Measurements from ENCODE around the gene RHEB. TPM values are rescaled to one million over a fixed set of nuclear protein-coding genes. Genes with fewer than 3 reads are reported as not detected.

The RHEB gene
- total and polyA plus RNA-seq, 2 donors (not counting 1 experiment from before 2014, with no cell fraction given) = 9.3 to 40.3 TPM

DNA sequence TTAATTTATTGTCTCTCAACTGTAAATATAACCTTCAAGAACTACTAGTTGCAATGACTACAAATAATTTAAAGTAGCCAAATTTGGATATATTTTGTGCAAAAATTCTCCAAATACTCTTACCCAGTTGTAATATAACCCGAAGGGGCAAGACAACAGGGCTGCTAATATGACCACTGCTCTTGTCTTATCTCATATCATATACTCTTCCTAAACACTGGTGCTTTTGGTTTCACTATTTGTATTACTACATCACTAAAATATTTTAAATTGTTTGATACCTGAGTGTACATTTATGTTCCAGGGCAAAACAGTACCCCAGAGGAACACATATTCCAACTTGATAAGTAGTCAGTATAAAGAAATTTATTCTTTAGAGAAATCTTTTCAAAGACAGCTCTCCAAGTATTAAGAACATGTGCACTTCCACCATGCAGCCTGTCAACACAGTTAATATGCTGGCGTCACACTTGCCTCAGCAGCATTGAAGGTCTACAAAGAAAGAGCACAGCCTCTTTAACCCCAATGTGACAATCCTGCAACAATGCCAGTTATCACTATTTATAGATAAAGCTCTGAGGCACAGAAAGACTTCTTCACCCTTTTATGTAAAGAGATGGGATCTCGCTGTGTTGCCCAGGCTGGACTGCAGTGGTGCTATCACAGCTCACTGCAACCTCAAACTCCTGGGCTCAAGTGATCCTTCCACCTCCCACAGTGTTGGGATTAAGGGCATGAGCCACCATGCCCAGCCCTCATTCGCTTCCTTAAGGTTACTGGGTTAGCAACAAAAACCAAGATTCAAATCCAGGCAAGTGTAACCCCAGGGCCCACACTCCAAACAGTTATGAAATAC, 37.8 kb downstream of the RHEB start:
- Histone ChIP-seq H3K4me2 (replicated peaks; ENCODE audit: low read depth, low read length, poor library complexity, severe bottlenecking) (no peak overlapping the region), H3K36me3 (replicated peaks in 1 of 2; ENCODE audit: control extremely low read depth in 1 of 2, control insufficient read depth in 1 of 2, extremely low read depth in 1 of 2, insufficient read depth in 2 of 2, low read length in 1 of 2) (peaks cover 3 to 59% of the 10 kb centered on the region in 2 experiments), H3K27me3 (replicated peaks in 1 of 4; ENCODE audit: control extremely low read depth in 1 of 4, control insufficient read depth in 3 of 4, insufficient read depth in 4 of 4, low read length in 3 of 4) (no peaks in the 10 kb centered on the region), H3K4me3 (ENCODE audit: control extremely low read depth in 1 of 5, extremely low read depth in 1 of 5, insufficient read depth in 1 of 5, low read depth in 2 of 5, low read length in 4 of 5) (no peak overlapping the region), H3K9ac (ENCODE audit: low read length) (no peak overlapping the region), H2AFZ (ENCODE audit: insufficient read depth, low read depth, low read length, poor library complexity, severe bottlenecking) (no peak overlapping the region), H3K4me1 (ENCODE audit: control insufficient read depth in 2 of 2, insufficient read depth in 2 of 2, low read length in 2 of 2) (peaks cover 12 to 13% of the 10 kb centered on the region in 2 donors), H3K27ac (ENCODE audit: low read length in 2 of 2) (no peak overlapping the region), H3K79me2 (ENCODE audit: control insufficient read depth, insufficient read depth, low read length) (peaks cover 50% of the 10 kb centered on the region), H4K20me1 (ENCODE audit: control insufficient read depth, insufficient read depth, low read length, poor library complexity, severe bottlenecking) (peaks cover 39% of the 10 kb centered on the region), H3K9me3 (ENCODE audit: control extremely low read depth in 1 of 3, control insufficient read depth in 2 of 3, insufficient read depth in 1 of 3, low read length in 2 of 3) (no peaks in the 10 kb centered on the region)
- Mint-ChIP-seq H3K27me3 (no peaks in the 10 kb centered on the region), H3K4me3 (no peak overlapping the region), H3K4me1 (peaks cover 16% of the 10 kb centered on the region), H3K9me3 (ENCODE audit: insufficient read depth) (no peaks in the 10 kb centered on the region), H3K27ac (no peak overlapping the region)
- WGBS (ENCODE audit: insufficient coverage) = 96% methylated on average over 3 of the region's 4 CpGs
- TF ChIP-seq, protein P1, sequence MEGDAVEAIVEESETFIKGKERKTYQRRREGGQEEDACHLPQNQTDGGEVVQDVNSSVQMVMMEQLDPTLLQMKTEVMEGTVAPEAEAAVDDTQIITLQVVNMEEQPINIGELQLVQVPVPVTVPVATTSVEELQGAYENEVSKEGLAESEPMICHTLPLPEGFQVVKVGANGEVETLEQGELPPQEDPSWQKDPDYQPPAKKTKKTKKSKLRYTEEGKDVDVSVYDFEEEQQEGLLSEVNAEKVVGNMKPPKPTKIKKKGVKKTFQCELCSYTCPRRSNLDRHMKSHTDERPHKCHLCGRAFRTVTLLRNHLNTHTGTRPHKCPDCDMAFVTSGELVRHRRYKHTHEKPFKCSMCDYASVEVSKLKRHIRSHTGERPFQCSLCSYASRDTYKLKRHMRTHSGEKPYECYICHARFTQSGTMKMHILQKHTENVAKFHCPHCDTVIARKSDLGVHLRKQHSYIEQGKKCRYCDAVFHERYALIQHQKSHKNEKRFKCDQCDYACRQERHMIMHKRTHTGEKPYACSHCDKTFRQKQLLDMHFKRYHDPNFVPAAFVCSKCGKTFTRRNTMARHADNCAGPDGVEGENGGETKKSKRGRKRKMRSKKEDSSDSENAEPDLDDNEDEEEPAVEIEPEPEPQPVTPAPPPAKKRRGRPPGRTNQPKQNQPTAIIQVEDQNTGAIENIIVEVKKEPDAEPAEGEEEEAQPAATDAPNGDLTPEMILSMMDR (IDR thresholded peaks at IDR 0.05) = no peak
- no peak for TF ChIP-seq EZH2 (IDR thresholded peaks at IDR 0.05; ENCODE audit: borderline replicate concordance, insufficient read depth, low read depth, low read length, poor library complexity, severe bottlenecking)
- CTCF ChIA-PET = no interaction called here
- DNase-seq = no peak
- POLR2A ChIA-PET = no interaction called here
- no peak for ATAC-seq (ENCODE audit: low read depth)
- intact Hi-C loops (cut with micrococcal nuclease) = no loop called here

GRCh38 chr7:151477867-151478266, 41.8 kb downstream of the RHEB start:
- H3K4me1 Mint-ChIP-seq = peaks cover 12% of the 10 kb centered on the region
- no peaks in the 10 kb centered on the region for H3K27me3 ChIP-seq (replicated peaks in 1 of 4; ENCODE audit: control extremely low read depth in 1 of 4, control insufficient read depth in 3 of 4, insufficient read depth in 4 of 4, low read length in 3 of 4)
- H3K36me3 ChIP-seq (replicated peaks in 1 of 2; ENCODE audit: control extremely low read depth in 1 of 2, control insufficient read depth in 1 of 2, extremely low read depth in 1 of 2, insufficient read depth in 2 of 2, low read length in 1 of 2) = peaks cover under 1 to 39% of the 10 kb centered on the region in 2 experiments
- intact Hi-C loops (cut with micrococcal nuclease) = loop anchor here (10.0 kb wide), 1 partner anchor 47 kb away; no protein-coding TSS in a partner anchor
- no peak overlapping the region for H2AFZ ChIP-seq (ENCODE audit: insufficient read depth, low read depth, low read length, poor library complexity, severe bottlenecking)
- no peak overlapping the region for H3K27ac Mint-ChIP-seq
- H3K79me2 ChIP-seq (ENCODE audit: control insufficient read depth, insufficient read depth, low read length) = peaks cover 21% of the 10 kb centered on the region
- H3K9me3 Mint-ChIP-seq (ENCODE audit: insufficient read depth) = no peaks in the 10 kb centered on the region
- WGBS (ENCODE audit: insufficient coverage) = 100% methylated on average over 1 of the region's 7 CpGs
- no peak overlapping the region for H3K4me2 ChIP-seq (replicated peaks; ENCODE audit: low read depth, low read length, poor library complexity, severe bottlenecking)
- DNase-seq (no peak), ATAC-seq (ENCODE audit: low read depth) (no peak)
- CTCF ChIA-PET = interaction anchor here (1.2 kb wide), 1 partner anchor 13 kb away, joined by 3 read pairs; no protein-coding TSS in a partner anchor
- no peaks in the 10 kb centered on the region for H3K9me3 ChIP-seq (ENCODE audit: control extremely low read depth in 1 of 3, control insufficient read depth in 2 of 3, insufficient read depth in 1 of 3, low read length in 2 of 3)
- no peak overlapping the region for H3K4me3 ChIP-seq (ENCODE audit: control extremely low read depth in 1 of 5, extremely low read depth in 1 of 5, insufficient read depth in 1 of 5, low read depth in 2 of 5, low read length in 4 of 5)
- H3K4me1 ChIP-seq (ENCODE audit: control insufficient read depth in 2 of 2, insufficient read depth in 2 of 2, low read length in 2 of 2) = peaks cover 5 to 6% of the 10 kb centered on the region in 2 donors
- peaks cover 43% of the 10 kb centered on the region for H4K20me1 ChIP-seq (ENCODE audit: control insufficient read depth, insufficient read depth, low read length, poor library complexity, severe bottlenecking)
- H3K9ac ChIP-seq (ENCODE audit: low read length) = no peak overlapping the region
- no peak overlapping the region for H3K27ac ChIP-seq (ENCODE audit: low read length in 2 of 2)
- no peaks in the 10 kb centered on the region for H3K27me3 Mint-ChIP-seq
- H3K4me3 Mint-ChIP-seq = no peak overlapping the region
- POLR2A ChIA-PET = no interaction called here
- no peak for TF ChIP-seq EZH2 (IDR thresholded peaks at IDR 0.05; ENCODE audit: borderline replicate concordance, insufficient read depth, low read depth, low read length, poor library complexity, severe bottlenecking)
- TF ChIP-seq, protein P1 (IDR thresholded peaks at IDR 0.05) = no peak
